Spleen (tissue), 11 donors: ENCODE data around the gene AGO3. TPM values are rescaled to one million over a fixed set of nuclear protein-coding genes. Genes with fewer than 3 reads are reported as not detected.

Experiments used
- DNase-seq: peaks from one replicate; pipeline ENCODE4 v3.0.0-alpha.2; 2020
- H3K27ac ChIP-seq, 8 donors: fragments of 200-600 bp; sonication (generic) in 7 of 8; 1 replicate in 4 of 8; 2 replicates in 4 of 8; pipeline versions ENCODE4 v1.5.0 to v1.8.0; 2016 to 2021; ENCODE audit warnings: inconsistent platforms in 4 of 8, mild to moderate bottlenecking in 4 of 8, moderate library complexity in 1 of 8
- H3K27me3 ChIP-seq, 7 donors: fragments of 200-600 bp; sonication (generic) in 6 of 7; replicated peaks in 1 of 7; 1 replicate in 4 of 7; 2 replicates in 3 of 7; pipeline versions ENCODE4 v1.5.0 to v1.8.0; 2016 to 2021; ENCODE audit warnings: inconsistent platforms in 3 of 7, mild to moderate bottlenecking in 1 of 7
- H3K36me3 ChIP-seq, 6 donors: fragments of 200-600 bp; sonication (generic) in 5 of 6; 1 replicate in 4 of 6; 2 replicates in 2 of 6; pipeline versions ENCODE4 v1.5.0 to v1.8.0; 2016 to 2021; ENCODE audit warnings: inconsistent platforms in 2 of 6
- H3K4me1 ChIP-seq, 6 donors: fragments of 200-600 bp; sonication (generic) in 5 of 6; 1 replicate in 3 of 6; 2 replicates in 3 of 6; pipeline versions ENCODE4 v1.5.0 to v1.8.0; 2016 to 2021; ENCODE audit warnings: inconsistent platforms in 3 of 6
- H3K4me3 ChIP-seq, 8 donors: fragments of 200-600 bp; sonication (generic) in 7 of 8; 1 replicate in 4 of 8; 2 replicates in 4 of 8; pipeline versions ENCODE4 v1.5.0 to v1.8.0; 2016 to 2021; ENCODE audit warnings: inconsistent platforms in 4 of 8, mild to moderate bottlenecking in 4 of 8, moderate library complexity in 2 of 8
- H3K9me3 ChIP-seq, 8 donors: fragments of 200-600 bp; sonication (generic) in 7 of 8; 1 replicate in 4 of 8; 2 replicates in 4 of 8; pipeline versions ENCODE4 v1.5.0 to v1.8.0; 2016 to 2021; ENCODE audit warnings: inconsistent platforms in 4 of 8
- CTCF ChIP-seq, 11 experiments: fragments of 200-600 bp in 7 of 11; fragments of 450-650 bp in 4 of 11; sonication (generic) in 4 of 11; IDR thresholded peaks in 8 of 11; conservative IDR thresholded peaks in 3 of 11; 1 replicate in 7 of 11; 2 replicates in 4 of 11; pipeline versions ENCODE4 v1.4.0 to v1.8.0; 2016 to 2021; ENCODE audit warnings: antibody characterized with exemption in 11 of 11, inconsistent platforms in 4 of 11, mild to moderate bottlenecking in 1 of 11
- POLR2A ChIP-seq, 3 donors: fragments of 450-650 bp; IDR thresholded peaks; one replicate each; pipeline ENCODE4 v1.5.1; 2017; ENCODE audit warnings: antibody characterized with exemption in 3 of 3, mild to moderate bottlenecking in 1 of 3
- POLR2AphosphoS5 ChIP-seq, 3 donors: sonication (generic); formaldehyde crosslinking; IDR thresholded peaks; one replicate each; pipeline ENCODE4 v1.5.1; 2017; ENCODE audit warnings: antibody characterized with exemption in 3 of 3
- WGBS, 5 donors: extraction: QIAGEN DNeasy Blood & Tissue Kit in 3 of 5; methylation state at CpG; one replicate each; pipeline versions ENCODE4 v1.1.5 to v1.1.7; 2013 to 2018; 5-methylcytosine and 5-hydroxymethylcytosine counted together
- intact Hi-C: fragments of 100-400 bp; cut with DNase I; formaldehyde crosslinking; loops from one replicate; pipeline ENCODE4 v1.15.0; 2023; ENCODE audit warnings: low total_unique reads
- polyA plus RNA-seq, 3 donors: library from polyadenylated mRNA; stranded (reverse); fragments of 200-250 nt; gene quantifications; one replicate each; pipeline ENCODE4 v1.2.1, GENCODE V29; 2013
- total RNA-seq, 7 donors: library from RNA; depleted of rRNA in 3 of 7; stranded (reverse); fragments of >200 nt in 3 of 7; fragmentation: NEBNext Ultra II Directional in 4 of 7; extraction: Animal tissue kit (Norgen Biotek cat#: 25700) in 4 of 7; gene quantifications; one replicate each; pipeline versions ENCODE4 v1.1.0 to v1.2.1, GENCODE V29; 2016 to 2021
- donor health status: healthy with polysubstance abuse.
- donor health status: DM: no; HTN: no; CAD: no; lungs with moderate emphysema.
- donor health status: DM: no; HTN: no; CAD: no.
- donor health status: Bipolar disorder and iron deficiency.
- donor health status: healthy.
- donor health status: DM: no; HTN: no; CAD: no.
- donor health status: DM: yes; HTN: yes; CAD: no.

The AGO3 gene
- total and polyA plus RNA-seq, 10 donors, result 1.5 to 41.1 (median 25.0) TPM

- WGBS, 5 donors, result 56 to 71% (median 62%) methylated on average over 2 to 3 of the region's 3 CpGs
- H3K27ac ChIP-seq, result peak overlapping the region in 7 of 8 donors; percentile 42 to 76 (median 67)
- TF ChIP-seq POLR2AphosphoS5 (IDR thresholded peaks at IDR 0.05) (peak; percentile 67 to 80 (median 72)), POLR2A (IDR thresholded peaks at IDR 0.05) (no peak), CTCF (IDR thresholded peaks at IDR 0.05 in 8 of 11, conservative IDR thresholded peaks at IDR 0.05 in 3 of 11) (no peak)
- H3K4me1 ChIP-seq, result peaks cover 33 to 84% (median 67%) of the 10 kb centered on the region in 6 donors
- H3K27me3 ChIP-seq, result no peaks in the 10 kb centered on the region
- H3K36me3 ChIP-seq, result peaks cover 5 to 78% (median 46%) of the 10 kb centered on the region in 6 donors
- intact Hi-C loops, result no loop called here
- H3K9me3 ChIP-seq, result no peaks in the 10 kb centered on the region
- DNase-seq, result peak; percentile 83
- H3K4me3 ChIP-seq, result no peak overlapping the region
These were observed 163.0 kb downstream of the AGO3 start for GRCh38 chr1:36093929-36094328.

- H3K27me3 ChIP-seq, result no peaks in the 10 kb centered on the region
- peak overlapping the region in 7 of 8 donors; percentile 42 to 76 (median 67) for H3K27ac ChIP-seq
- intact Hi-C loops, result no loop called here
- H3K9me3 ChIP-seq, result no peaks in the 10 kb centered on the region
- WGBS, 5 donors, result 90 to 95% (median 91%) methylated on average over 7 to 8 of the region's 8 CpGs
- TF ChIP-seq POLR2A (IDR thresholded peaks at IDR 0.05) (no peak), CTCF (IDR thresholded peaks at IDR 0.05 in 8 of 11, conservative IDR thresholded peaks at IDR 0.05 in 3 of 11) (no peak), POLR2AphosphoS5 (IDR thresholded peaks at IDR 0.05) (no peak)
- peaks cover 5 to 78% (median 46%) of the 10 kb centered on the region in 6 donors for H3K36me3 ChIP-seq
- no peak overlapping the region for H3K4me3 ChIP-seq
- DNase-seq, result peak; percentile 42
- peaks cover 30 to 82% (median 65%) of the 10 kb centered on the region in 6 donors for H3K4me1 ChIP-seq
These were observed 163.7 kb downstream of the AGO3 start for GRCh38 chr1:36094621-36095061.

- 61 to 76% (median 66%) methylated on average over 13 to 15 of the region's 15 CpGs for WGBS, 5 donors
- TF ChIP-seq POLR2AphosphoS5 (IDR thresholded peaks at IDR 0.05) (peak; percentile 42 to 61 (median 57)), POLR2A (IDR thresholded peaks at IDR 0.05) (no peak), CTCF (IDR thresholded peaks at IDR 0.05 in 8 of 11, conservative IDR thresholded peaks at IDR 0.05 in 3 of 11) (no peak)
- peaks cover 24 to 80% (median 62%) of the 10 kb centered on the region in 6 donors for H3K4me1 ChIP-seq
- no peaks in the 10 kb centered on the region for H3K27me3 ChIP-seq
- intact Hi-C loops, result no loop called here
- no peaks in the 10 kb centered on the region for H3K9me3 ChIP-seq
- peak; percentile 47 for DNase-seq
- H3K36me3 ChIP-seq, result peaks cover 5 to 72% (median 45%) of the 10 kb centered on the region in 6 donors
- H3K27ac ChIP-seq, result peak overlapping the region in 6 of 8 donors; percentile 13 to 76 (median 48)
- no peak overlapping the region for H3K4me3 ChIP-seq
These were observed 165.0 kb downstream of the AGO3 start for GRCh38 chr1:36095760-36096405.
